Sigmoid colon (tissue), 7 donors: ENCODE measurements around the gene VPS33B. TPM values are rescaled to one million over a fixed set of nuclear protein-coding genes. Genes with fewer than 3 reads are reported as not detected.

ENCODE experiments used
- DNase-seq: peaks from one replicate; pipeline ENCODE4 v3.0.0-alpha.2; 2019
- H3K27ac ChIP-seq, 4 donors: fragments of 200-600 bp; sonication (generic); one replicate each; pipeline ENCODE4 v1.5.1; 2016 to 2019; ENCODE audit warnings: mild to moderate bottlenecking in 1 of 4
- H3K27me3 ChIP-seq, 3 donors: fragments of 200-600 bp; sonication (generic); one replicate each; pipeline ENCODE4 v1.5.1; 2019; ENCODE audit warnings: mild to moderate bottlenecking in 1 of 3
- H3K36me3 ChIP-seq, 4 donors: fragments of 200-600 bp; sonication (generic); one replicate each; pipeline ENCODE4 v1.5.1; 2016 to 2019
- H3K4me1 ChIP-seq, 4 donors: fragments of 200-600 bp; sonication (generic); one replicate each; pipeline ENCODE4 v1.5.1; 2017 to 2019
- H3K4me3 ChIP-seq, 4 donors: fragments of 200-600 bp; sonication (generic); one replicate each; pipeline ENCODE4 v1.5.1; 2017 to 2019; ENCODE audit warnings: mild to moderate bottlenecking in 2 of 4, moderate library complexity in 1 of 4
- H3K9me3 ChIP-seq, 4 donors: fragments of 200-600 bp in 3 of 4; sonication (generic) in 3 of 4; one replicate each; pipeline versions ENCODE4 v1.5.1 to v1.6.1; 2013 to 2019
- CTCF ChIP-seq, 4 experiments: fragments of 450-650 bp in 3 of 4; fragments of 200-600 bp in 1 of 4; IDR thresholded peaks; one replicate each; pipeline ENCODE4 v1.5.1; 2016 to 2019; ENCODE audit warnings: antibody characterized with exemption in 4 of 4, mild to moderate bottlenecking in 3 of 4, moderate library complexity in 2 of 4
- EP300 ChIP-seq, 4 donors: sonication (generic); formaldehyde crosslinking; IDR thresholded peaks; one replicate each; pipeline ENCODE4 v1.6.1; 2017; ENCODE audit warnings: antibody characterized with exemption in 4 of 4
- POLR2A ChIP-seq, 2 donors: fragments of 450-650 bp; IDR thresholded peaks; one replicate each; pipeline ENCODE4 v1.6.1; 2016; ENCODE audit warnings: antibody characterized with exemption in 2 of 2, mild to moderate bottlenecking in 2 of 2, moderate library complexity in 2 of 2
- POLR2AphosphoS5 ChIP-seq, 4 donors: sonication (generic); formaldehyde crosslinking; IDR thresholded peaks; one replicate each; pipeline ENCODE4 v1.6.1; 2017; ENCODE audit warnings: antibody characterized with exemption in 4 of 4
- WGBS, 2 donors: extraction: QIAGEN DNeasy Blood & Tissue Kit; methylation state at CpG; one replicate each; pipeline ENCODE4 v1.1.7; 2013; 5-methylcytosine and 5-hydroxymethylcytosine counted together
- intact Hi-C: fragments of 100-400 bp; cut with DNase I; formaldehyde crosslinking; loops from one replicate; pipeline ENCODE4 v1.15.1; 2023
- polyA plus RNA-seq, 3 donors: library from polyadenylated mRNA; stranded (reverse); fragments of 200-250 nt; gene quantifications; one replicate each; pipeline ENCODE4 v1.2.3, GENCODE V29; 2013
- small RNA-seq, 3 donors: library from RNA; depleted of rRNA; stranded (forward); fragments of <200 nt; gene quantifications; one replicate each; pipeline ENCODE3, GENCODE V24; 2016
- total RNA-seq, 4 donors: library from RNA; depleted of rRNA; stranded (reverse); fragments of >200 nt; gene quantifications; one replicate each; pipeline ENCODE4 v1.1.0, GENCODE V29; 2016
- donor health status: healthy with polysubstance abuse.
- donor health status: Bipolar disorder and iron deficiency.
- donor health status: healthy.

Gene VPS33B
- total and polyA plus RNA-seq, 7 donors: 6.6 to 13.4 (median 8.3) TPM

GRCh38 chr15:90953947-90954711, 68.3 kb downstream of the VPS33B start:
- H3K27ac ChIP-seq: peak overlapping the region; percentile 95 to 99 (median 96)

GRCh38 chr15:90952901-90953677, 69.3 kb downstream of the VPS33B start:
- no peak overlapping the region for H3K4me3 ChIP-seq
- no peak for DNase-seq
- H3K4me1 ChIP-seq: peaks cover 0 to 35% (median 28%) of the 10 kb centered on the region in 4 donors
- TF ChIP-seq POLR2AphosphoS5 (IDR thresholded peaks at IDR 0.05) (no peak), POLR2A (IDR thresholded peaks at IDR 0.05) (no peak), EP300 (IDR thresholded peaks at IDR 0.05) (no peak), CTCF (IDR thresholded peaks at IDR 0.05) (no peak)
- H3K27ac ChIP-seq: no peak overlapping the region
- H3K27me3 ChIP-seq: no peaks in the 10 kb centered on the region
- intact Hi-C loops: no loop called here
- H3K36me3 ChIP-seq: peaks cover 11 to 59% (median 39%) of the 10 kb centered on the region in 4 donors
- no peaks in the 10 kb centered on the region for H3K9me3 ChIP-seq
- 95 to 96% methylated on average over 14 of the region's 14 CpGs for WGBS, 2 donors

More at GRCh38 chr15:90953947-90954711, 68.3 kb downstream of the VPS33B start:
- TF ChIP-seq EP300 (IDR thresholded peaks at IDR 0.05): no peak
- Histone ChIP-seq H3K27me3 (no peaks in the 10 kb centered on the region), H3K4me1 (peaks cover 0 to 39% (median 34%) of the 10 kb centered on the region in 4 donors), H3K4me3 (peak overlapping the region in 3 of 4 donors; percentile 87 to 93 (median 90)), H3K9me3 (no peaks in the 10 kb centered on the region), H3K36me3 (peaks cover 7 to 48% (median 33%) of the 10 kb centered on the region in 4 donors)
- 72 to 77% methylated on average over 16 of the region's 16 CpGs for WGBS, 2 donors
- DNase-seq: no peak
- intact Hi-C loops: loop anchor here (2.0 kb wide), 1 partner anchor 97 kb away; no protein-coding TSS in a partner anchor

GRCh38 chr15:90950676-90951075, 71.7 kb downstream of the VPS33B start:
- WGBS, 2 donors: 97 to 98% methylated on average over 6 of the region's 6 CpGs
- H3K9me3 ChIP-seq: no peaks in the 10 kb centered on the region
- no peak for TF ChIP-seq EP300 (IDR thresholded peaks at IDR 0.05)
- no peak for TF ChIP-seq POLR2A (IDR thresholded peaks at IDR 0.05)
- TF ChIP-seq CTCF (IDR thresholded peaks at IDR 0.05): no peak
- TF ChIP-seq POLR2AphosphoS5 (IDR thresholded peaks at IDR 0.05): no peak
- peaks cover 21 to 82% (median 57%) of the 10 kb centered on the region in 4 donors for H3K36me3 ChIP-seq
- H3K4me1 ChIP-seq: peaks cover 0 to 11% (median 10%) of the 10 kb centered on the region in 4 donors
- H3K27ac ChIP-seq: no peak overlapping the region
- no peak for DNase-seq
- intact Hi-C loops: no loop called here
- H3K27me3 ChIP-seq: no peaks in the 10 kb centered on the region
- H3K4me3 ChIP-seq: no peak overlapping the region

GRCh38 chr15:90949979-90950675, 72.3 kb downstream of the VPS33B start:
- TF ChIP-seq CTCF (IDR thresholded peaks at IDR 0.05) (no peak), POLR2AphosphoS5 (IDR thresholded peaks at IDR 0.05) (no peak), EP300 (IDR thresholded peaks at IDR 0.05) (no peak), POLR2A (IDR thresholded peaks at IDR 0.05) (no peak)
- H3K27me3 ChIP-seq: no peaks in the 10 kb centered on the region
- no peaks in the 10 kb centered on the region for H3K9me3 ChIP-seq
- peaks cover 23 to 87% (median 60%) of the 10 kb centered on the region in 4 donors for H3K36me3 ChIP-seq
- DNase-seq: no peak
- no peak overlapping the region for H3K27ac ChIP-seq
- WGBS, 2 donors: 95% methylated on average over 23 of the region's 23 CpGs
- H3K4me1 ChIP-seq: peaks cover 0 to 6% (median 4%) of the 10 kb centered on the region in 4 donors
- no peak overlapping the region for H3K4me3 ChIP-seq
- intact Hi-C loops: no loop called here

Small RNA genes lying within 50 kb of the gene (small RNA-seq; reads per million reads assigned to genes)
- gene RF00019: 0 reads per million in 3 donors

Other genes starting within 250 kb of the VPS33B start
- 10 to 100 TPM; 21.0 to 35.0 (median 24.3) TPM for gene FURIN, start 154.0 kb downstream of the VPS33B start, total RNA-seq
- gene FURIN, start 154.0 kb downstream of the VPS33B start, polyA plus RNA-seq: 10 to 100 TPM; 23.4 to 69.2 (median 30.1) TPM
- gene FES, start 138.1 kb downstream of the VPS33B start, total RNA-seq: 10 to 100 TPM; 28.0 to 35.5 (median 30.4) TPM
- 10 to 100 TPM in 1 of 3 donors, 1 to 10 TPM in 2; 4.9 to 17.6 (median 7.2) TPM for gene FES, start 138.1 kb downstream of the VPS33B start, polyA plus RNA-seq
- gene MAN2A2, start 119.3 kb downstream of the VPS33B start, total RNA-seq: 10 to 100 TPM; 27.2 to 57.6 (median 38.4) TPM
- gene MAN2A2, start 119.3 kb downstream of the VPS33B start, polyA plus RNA-seq: 10 to 100 TPM in 1 of 3 donors, 1 to 10 TPM in 2; 3.7 to 31.0 (median 4.8) TPM
- gene HDDC3, start 90.0 kb downstream of the VPS33B start, total RNA-seq: 10 to 100 TPM in 1 of 4 donors, 1 to 10 TPM in 3; 5.2 to 10.7 (median 7.0) TPM
- gene HDDC3, start 90.0 kb downstream of the VPS33B start, polyA plus RNA-seq: 10 to 100 TPM; 19.1 to 27.0 (median 24.0) TPM
- 10 to 100 TPM; 36.0 to 63.5 (median 60.2) TPM for gene UNC45A, start 87.3 kb downstream of the VPS33B start, total RNA-seq
- 10 to 100 TPM; 28.8 to 50.4 (median 31.4) TPM for gene UNC45A, start 87.3 kb downstream of the VPS33B start, polyA plus RNA-seq
- 1 to 10 TPM; 5.2 to 8.0 (median 6.7) TPM for gene RCCD1, start 67.7 kb downstream of the VPS33B start, total RNA-seq
- 10 to 100 TPM in 1 of 3 donors, 1 to 10 TPM in 2; 4.2 to 11.8 (median 6.7) TPM for gene RCCD1, start 67.7 kb downstream of the VPS33B start, polyA plus RNA-seq
- gene PRC1, start 28.1 kb downstream of the VPS33B start, total RNA-seq: 10 to 100 TPM in 1 of 4 donors, 1 to 10 TPM in 3; 1.8 to 13.8 (median 6.4) TPM
- 10 to 100 TPM in 2 of 3 donors, 1 to 10 TPM in 1; 4.8 to 44.2 (median 12.3) TPM for gene PRC1, start 28.1 kb downstream of the VPS33B start, polyA plus RNA-seq
- gene SV2B, start 77.7 kb upstream of the VPS33B start, total RNA-seq: 1 to 10 TPM; 2.5 to 5.0 (median 3.6) TPM
- gene SV2B, start 77.7 kb upstream of the VPS33B start, polyA plus RNA-seq: 1 to 10 TPM in 1 of 3 donors, not detected in 2; 2.0 TPM